Muscle layer of colon (tissue), 2 donors: Measurements from ENCODE around the gene GABARAP.

Source experiments
- H3K27ac ChIP-seq: one replicate; pipeline ENCODE4 v1.7.0; 2013; ENCODE audit warnings: low read depth, mild to moderate bottlenecking, low read length, moderate library complexity
- H3K27me3 ChIP-seq, 2 donors: one replicate each; pipeline ENCODE4 v1.7.0; 2013; ENCODE audit warnings: low read length in 2 of 2, mild to moderate bottlenecking in 2 of 2; ENCODE audit not compliant: insufficient read depth in 2 of 2, control insufficient read depth in 1 of 2
- H3K36me3 ChIP-seq: one replicate; pipeline ENCODE4 v1.7.0; 2013; ENCODE audit warnings: mild to moderate bottlenecking, low read length; ENCODE audit not compliant: insufficient read depth
- H3K4me1 ChIP-seq: one replicate; pipeline ENCODE4 v1.7.0; 2013; ENCODE audit warnings: mild to moderate bottlenecking, low read length; ENCODE audit not compliant: insufficient read depth
- H3K4me3 ChIP-seq, 2 donors: one replicate each; pipeline ENCODE4 v1.7.0; 2013; ENCODE audit warnings: low read length in 2 of 2, low read depth in 1 of 2, mild to moderate bottlenecking in 1 of 2, moderate library complexity in 1 of 2
- H3K9ac ChIP-seq: one replicate; pipeline ENCODE4 v1.7.0; 2013; ENCODE audit warnings: low read length
- H3K9me3 ChIP-seq: one replicate; pipeline ENCODE4 v1.7.0; 2013; ENCODE audit warnings: mild to moderate bottlenecking, low read length
- donor health status: abdominal sarcoma.
- donor health status: Adenocarcinoma of cecum.

GABARAP gene

DNA sequence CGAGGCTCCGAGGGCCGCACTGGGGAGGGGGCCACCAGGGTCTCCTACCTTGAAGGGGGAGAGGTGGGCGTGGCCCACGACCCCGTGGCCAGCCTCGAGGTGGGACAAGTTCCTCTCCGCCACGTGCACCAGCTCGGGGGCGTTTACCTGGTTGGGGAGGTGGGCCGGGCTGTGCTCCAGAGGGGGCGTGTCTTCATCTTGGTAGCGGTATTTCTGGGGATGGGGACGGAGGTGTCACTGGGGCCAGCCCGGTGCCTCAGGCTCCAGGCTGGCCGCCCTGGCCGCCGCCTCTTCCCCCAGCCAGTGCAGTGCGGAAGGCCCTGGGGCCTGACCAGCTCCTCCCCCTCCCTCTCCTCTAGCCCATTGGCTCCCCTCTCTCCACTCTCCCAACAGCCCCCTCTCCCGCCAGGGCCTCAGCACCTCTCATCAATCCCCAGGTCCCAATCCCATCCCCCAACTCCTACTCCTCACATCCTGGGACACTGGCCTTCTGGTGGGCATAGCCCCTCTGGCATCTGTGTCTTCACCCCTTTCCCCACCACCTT is 34.1 kb downstream of the GABARAP start:
- H3K4me1 ChIP-seq, result peaks cover 23% of the 10 kb centered on the region
- H3K36me3 ChIP-seq, result peaks cover 8% of the 10 kb centered on the region
- H3K9me3 ChIP-seq, result no peaks in the 10 kb centered on the region
- no peak overlapping the region for H3K4me3 ChIP-seq
- no peak overlapping the region for H3K9ac ChIP-seq
- no peak overlapping the region for H3K27ac ChIP-seq
- no peaks in the 10 kb centered on the region for H3K27me3 ChIP-seq

DNA sequence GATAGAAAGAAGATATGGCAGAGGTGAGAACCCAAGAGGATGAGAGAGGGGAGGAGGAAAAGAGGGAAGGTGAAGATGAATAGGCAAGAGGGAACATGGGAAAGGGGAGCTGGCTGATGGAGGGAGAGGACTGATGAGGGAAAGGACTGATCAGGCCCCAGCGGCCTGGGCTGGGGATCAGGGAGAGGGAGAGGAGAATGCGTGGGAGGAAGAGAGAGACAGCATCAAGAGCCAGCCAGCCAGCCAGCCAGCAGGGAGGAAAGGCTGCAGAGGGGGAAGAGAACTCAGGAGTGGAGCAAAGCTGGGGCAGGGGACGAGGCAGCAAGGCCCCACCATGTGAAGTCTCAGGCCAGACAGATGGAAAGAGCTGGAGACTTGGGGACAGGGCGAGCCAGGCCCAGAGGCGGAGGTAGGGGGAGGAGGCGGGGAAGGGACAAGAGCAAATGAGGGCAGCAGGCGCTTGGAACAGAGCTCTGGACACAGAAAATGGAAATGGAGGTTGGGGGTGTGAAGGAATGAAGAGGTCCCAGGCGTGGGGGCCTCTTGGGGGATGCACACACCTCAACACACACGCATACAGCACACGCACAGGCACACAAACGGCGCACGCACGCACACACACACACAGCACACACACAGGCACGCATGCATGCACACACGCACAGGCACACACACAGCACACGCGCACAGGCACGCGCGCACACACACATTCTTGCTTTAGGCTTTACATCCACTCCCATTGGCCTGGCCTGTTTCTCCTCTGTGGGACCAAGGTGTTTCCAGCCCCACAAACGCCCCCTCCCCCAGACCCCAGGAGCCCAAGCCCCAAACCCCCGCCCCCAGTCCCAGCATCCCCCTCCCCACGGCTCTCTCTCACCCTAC is 34.9 kb downstream of the GABARAP start:
- peaks cover 21% of the 10 kb centered on the region for H3K4me1 ChIP-seq
- H3K9ac ChIP-seq, result no peak overlapping the region
- H3K27me3 ChIP-seq, result no peaks in the 10 kb centered on the region
- no peak overlapping the region for H3K27ac ChIP-seq
- H3K4me3 ChIP-seq, result no peak overlapping the region
- peaks cover 15% of the 10 kb centered on the region for H3K36me3 ChIP-seq
- no peaks in the 10 kb centered on the region for H3K9me3 ChIP-seq

DNA sequence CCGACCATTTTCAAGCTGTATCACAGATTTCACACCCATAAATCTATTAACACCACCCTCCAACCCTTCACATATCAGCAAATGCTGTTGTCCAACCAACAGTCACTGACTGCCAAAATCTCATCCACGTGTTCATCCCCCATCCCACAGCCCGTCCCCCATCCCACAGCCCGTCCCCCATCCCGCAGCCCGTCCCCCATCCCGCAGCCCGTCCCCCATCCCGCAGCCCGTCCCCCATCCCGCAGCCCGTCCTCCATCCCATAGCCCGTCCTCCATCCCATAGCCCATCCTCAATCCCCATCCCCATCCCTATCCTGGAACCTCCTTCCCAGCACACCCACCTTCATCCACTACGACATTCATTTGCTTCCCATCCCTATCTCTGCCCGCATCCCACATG is 36.7 kb downstream of the GABARAP start:
- Histone ChIP-seq H3K4me1 (peaks cover 14% of the 10 kb centered on the region), H3K27me3 (no peaks in the 10 kb centered on the region), H3K36me3 (peaks cover 18% of the 10 kb centered on the region), H3K9me3 (no peaks in the 10 kb centered on the region), H3K27ac (peak overlapping the region; percentile 52), H3K4me3 (peak overlapping the region; percentile 56 to 65), H3K9ac (peak overlapping the region; percentile 57)

DNA sequence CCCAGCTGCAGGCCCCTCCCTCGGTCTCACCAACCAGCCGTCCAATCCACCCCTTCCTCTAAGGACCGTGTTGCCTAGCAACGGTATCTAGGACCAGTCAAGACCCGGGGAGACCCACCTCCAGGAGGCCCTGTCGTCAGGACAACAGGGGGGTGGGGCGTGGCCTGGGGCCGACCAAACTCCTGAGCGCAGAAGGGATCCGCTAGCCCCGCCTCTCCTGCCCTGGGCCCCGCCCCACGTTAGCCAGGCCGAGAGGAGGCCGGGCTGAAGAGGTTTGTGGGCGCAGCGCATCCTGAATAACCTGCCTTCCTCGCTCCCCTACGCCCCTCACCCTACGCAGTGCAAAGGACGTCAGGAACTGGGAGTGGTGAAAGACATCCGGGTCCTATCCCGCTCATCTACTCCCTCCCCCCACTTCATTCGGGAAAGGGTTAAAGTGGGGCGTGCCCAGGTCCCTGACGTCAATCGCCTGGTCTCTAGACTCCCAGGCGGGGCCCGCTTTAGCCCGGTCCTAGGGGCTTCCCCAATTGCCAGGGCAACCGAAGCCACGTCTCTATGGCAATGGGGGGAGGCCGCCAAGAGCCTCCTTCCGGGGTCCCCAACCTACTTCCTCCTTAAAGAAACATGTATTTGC is 37.3 kb downstream of the GABARAP start:
- Histone ChIP-seq H3K27me3 (no peaks in the 10 kb centered on the region), H3K9ac (peak overlapping the region; percentile 57), H3K36me3 (peaks cover 18% of the 10 kb centered on the region), H3K9me3 (no peaks in the 10 kb centered on the region), H3K27ac (peak overlapping the region; percentile 52), H3K4me3 (peak overlapping the region; percentile 56 to 65), H3K4me1 (peaks cover 14% of the 10 kb centered on the region)

DNA sequence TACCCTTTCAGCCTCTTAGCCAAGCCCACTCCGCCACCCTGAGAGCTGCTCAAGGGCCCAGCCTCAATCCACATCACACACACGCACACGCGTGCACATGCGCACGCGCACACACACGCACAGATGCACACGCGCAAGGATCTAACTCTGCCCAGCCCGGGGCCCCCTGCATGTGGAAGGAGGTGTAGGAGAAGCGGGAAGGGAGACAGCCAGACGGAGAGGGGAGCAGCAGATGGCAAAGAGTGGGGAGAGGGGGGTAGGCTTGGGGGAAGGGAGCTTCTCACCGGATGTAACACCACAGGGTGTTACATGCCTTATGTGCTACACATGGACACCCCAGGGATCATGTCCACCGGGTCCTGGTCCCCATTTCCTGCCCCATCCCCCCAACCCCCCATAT is 37.9 kb downstream of the GABARAP start:
- peaks cover 14% of the 10 kb centered on the region for H3K4me1 ChIP-seq
- H3K4me3 ChIP-seq, result peak overlapping the region; percentile 56 to 65
- H3K27me3 ChIP-seq, result no peaks in the 10 kb centered on the region
- peak overlapping the region; percentile 57 for H3K9ac ChIP-seq
- peaks cover 18% of the 10 kb centered on the region for H3K36me3 ChIP-seq
- no peaks in the 10 kb centered on the region for H3K9me3 ChIP-seq
- peak overlapping the region; percentile 52 for H3K27ac ChIP-seq

DNA sequence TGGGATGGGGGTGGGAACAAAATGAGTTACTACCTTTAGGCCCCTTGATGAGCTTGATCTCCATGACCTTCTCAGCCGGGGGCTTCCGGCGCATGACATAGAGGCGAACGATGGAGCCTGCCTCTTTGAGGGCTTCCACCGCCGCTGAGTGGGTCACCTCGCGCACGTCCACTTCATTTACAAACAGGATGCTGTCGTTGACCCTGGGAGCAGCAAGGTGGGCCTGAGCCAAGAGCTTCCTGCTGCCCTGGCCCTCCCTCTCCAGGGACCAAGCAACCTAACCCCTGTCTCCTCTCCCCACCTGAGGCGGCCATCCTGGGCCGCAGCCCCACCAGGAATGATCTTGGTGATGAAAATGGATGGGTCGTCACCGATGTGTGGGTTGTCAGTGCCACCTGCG is 38.9 kb downstream of the GABARAP start:
- Histone ChIP-seq H3K9me3 (no peaks in the 10 kb centered on the region), H3K9ac (no peak overlapping the region), H3K27ac (no peak overlapping the region), H3K4me1 (peaks cover 14% of the 10 kb centered on the region), H3K4me3 (no peak overlapping the region), H3K27me3 (no peaks in the 10 kb centered on the region), H3K36me3 (peaks cover 18% of the 10 kb centered on the region)

DNA sequence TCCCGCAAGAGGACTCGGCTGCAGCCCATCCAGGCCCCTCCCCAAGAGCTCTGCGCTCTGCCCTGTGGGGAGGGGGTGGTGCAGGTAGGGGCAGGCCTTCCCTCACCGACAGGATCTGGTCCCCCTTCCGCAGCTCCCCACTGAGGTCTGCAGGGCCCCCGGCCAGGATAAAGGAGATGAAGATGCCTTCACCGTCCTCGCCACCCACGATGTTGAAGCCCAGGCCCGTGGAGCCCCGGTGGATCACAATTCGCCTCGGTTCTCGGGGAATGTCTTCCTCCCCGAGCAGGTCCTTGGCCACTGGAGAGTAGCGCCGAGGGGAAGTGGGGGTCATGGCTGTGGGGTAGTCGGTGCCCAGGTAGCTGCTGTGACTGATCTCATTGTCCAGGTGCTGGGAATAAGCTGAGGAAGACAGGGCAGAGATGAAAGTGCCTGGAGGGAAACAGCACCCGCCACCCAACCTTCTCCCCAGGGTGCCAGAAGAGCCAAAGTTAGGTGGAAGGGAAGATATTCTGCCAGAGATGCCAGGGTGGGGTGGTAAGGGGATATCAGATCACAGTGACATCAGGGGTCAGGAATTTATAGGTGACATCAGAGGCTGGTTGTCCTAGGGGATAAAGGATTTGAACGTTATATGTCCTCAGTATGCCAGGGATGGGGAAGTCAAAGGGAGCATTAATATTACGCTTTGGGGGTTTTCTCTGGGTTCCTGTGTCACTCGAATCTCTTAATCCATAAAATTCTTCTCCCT is 45.4 kb downstream of the GABARAP start:
- Histone ChIP-seq H3K9ac (no peak overlapping the region), H3K27ac (no peak overlapping the region), H3K9me3 (no peaks in the 10 kb centered on the region), H3K4me1 (no peaks in the 10 kb centered on the region), H3K27me3 (no peaks in the 10 kb centered on the region), H3K36me3 (peaks cover 57% of the 10 kb centered on the region), H3K4me3 (no peak overlapping the region)

DNA sequence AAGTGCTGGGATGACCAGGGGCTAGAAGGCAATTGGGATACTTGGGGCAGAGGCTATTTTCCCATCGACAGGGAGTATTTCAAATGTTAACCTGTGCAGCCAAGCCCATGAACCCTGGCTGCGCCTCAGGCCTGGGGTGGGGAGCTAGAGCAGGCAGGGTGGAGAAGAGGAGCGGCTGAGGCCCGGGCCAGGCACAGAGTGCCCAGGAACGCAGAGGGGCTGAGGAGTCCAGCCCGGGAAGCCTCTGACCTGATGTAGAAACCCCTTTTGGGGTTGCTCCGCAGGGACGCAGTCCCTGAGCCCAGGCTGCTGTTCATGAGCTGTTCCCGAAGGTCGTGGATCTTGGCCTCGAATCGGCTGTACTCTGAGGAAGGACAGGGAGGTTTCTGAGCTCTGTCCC is 46.3 kb downstream of the GABARAP start:
- H3K9ac ChIP-seq, result no peak overlapping the region
- H3K4me1 ChIP-seq, result no peaks in the 10 kb centered on the region
- no peak overlapping the region for H3K27ac ChIP-seq
- H3K27me3 ChIP-seq, result no peaks in the 10 kb centered on the region
- H3K4me3 ChIP-seq, result no peak overlapping the region
- no peaks in the 10 kb centered on the region for H3K9me3 ChIP-seq
- peaks cover 57% of the 10 kb centered on the region for H3K36me3 ChIP-seq

DNA sequence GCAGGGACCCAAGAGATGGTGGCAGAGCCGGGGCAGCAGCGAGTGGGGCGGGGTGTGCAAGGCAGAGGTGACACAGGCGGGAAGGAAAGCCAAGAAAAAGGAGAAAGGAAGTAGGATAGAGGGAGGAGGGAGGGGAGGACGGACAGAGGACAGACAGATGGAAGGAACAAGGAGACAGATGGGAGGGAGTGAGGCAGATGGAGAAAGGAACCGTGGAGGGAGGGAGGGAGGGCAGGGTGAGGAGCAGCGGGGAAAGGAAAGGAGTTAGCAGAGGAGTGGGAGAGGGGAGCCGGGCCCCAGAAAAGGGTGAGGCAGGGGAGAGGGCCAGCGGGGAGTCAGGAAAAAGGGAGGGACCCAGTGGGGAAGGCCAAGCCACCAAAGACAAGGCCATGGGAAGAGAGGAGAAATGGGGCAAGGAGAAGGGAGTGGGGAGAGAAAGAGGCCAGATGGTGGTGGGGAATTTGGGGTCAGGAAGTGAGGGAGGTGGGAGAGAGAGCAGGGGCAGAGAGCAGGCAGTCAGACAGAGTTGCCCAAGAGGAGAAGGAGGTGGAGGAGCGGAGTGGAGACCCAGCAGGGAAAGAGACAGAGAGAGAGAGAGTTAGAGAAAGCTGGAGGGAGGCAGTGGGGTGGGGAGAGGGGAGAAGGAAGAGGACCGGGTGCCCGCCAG is 49.8 kb downstream of the GABARAP start:
- no peaks in the 10 kb centered on the region for H3K9me3 ChIP-seq
- H3K36me3 ChIP-seq, result peaks cover 49% of the 10 kb centered on the region
- H3K4me3 ChIP-seq, result no peak overlapping the region
- no peak overlapping the region for H3K9ac ChIP-seq
- no peaks in the 10 kb centered on the region for H3K27me3 ChIP-seq
- H3K27ac ChIP-seq, result no peak overlapping the region
- no peaks in the 10 kb centered on the region for H3K4me1 ChIP-seq

DNA sequence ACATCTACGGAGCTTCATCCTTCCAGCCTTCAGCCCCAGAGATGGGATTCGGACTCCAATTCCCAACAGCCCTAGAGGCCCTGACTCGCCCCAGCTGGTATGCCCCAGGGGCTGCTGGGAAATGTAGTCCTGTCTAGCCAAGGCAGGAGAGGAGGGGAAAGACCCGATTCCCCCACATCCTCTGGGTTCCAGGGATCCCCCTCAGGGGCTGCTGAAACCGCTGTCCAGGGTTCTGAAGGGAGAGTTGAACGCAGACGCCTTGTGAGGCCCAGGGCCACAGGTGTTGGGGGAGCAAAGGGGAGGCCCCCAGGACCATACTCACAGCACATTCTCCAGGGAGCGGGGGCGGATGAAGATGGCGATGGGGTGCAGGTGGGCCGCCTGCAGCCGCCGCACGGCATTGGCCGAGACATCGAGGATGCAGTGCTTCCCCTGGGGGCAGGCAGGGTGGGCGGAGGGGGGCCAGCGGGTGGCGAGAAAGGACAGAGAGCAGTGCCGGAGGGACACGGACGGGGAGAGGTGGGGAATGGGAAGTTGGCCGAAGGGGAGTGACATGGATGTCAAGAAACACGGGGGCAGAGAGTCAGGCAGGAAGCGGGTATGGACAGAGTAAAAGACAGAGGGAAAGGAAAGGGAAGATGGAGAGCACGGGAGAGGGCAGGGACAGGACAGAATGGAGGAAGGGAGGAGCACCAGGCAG is 50.5 kb downstream of the GABARAP start:
- no peaks in the 10 kb centered on the region for H3K27me3 ChIP-seq
- H3K9me3 ChIP-seq, result no peaks in the 10 kb centered on the region
- H3K9ac ChIP-seq, result no peak overlapping the region
- peaks cover 42% of the 10 kb centered on the region for H3K36me3 ChIP-seq
- no peak overlapping the region for H3K27ac ChIP-seq
- H3K4me1 ChIP-seq, result no peaks in the 10 kb centered on the region
- H3K4me3 ChIP-seq, result no peak overlapping the region
